H1 (cell line): ENCODE measurements around the gene UTP3. TPM values are rescaled to one million over a fixed set of nuclear protein-coding genes. Genes with fewer than 3 reads are reported as not detected.

Source experiments
- CTCF ChIA-PET: fragments of 300-600 bp; sonication (Branson Sonifier 250); formaldehyde crosslinking; loops from one replicate; lab custom pipeline; 2021; ENCODE audit not compliant: partially characterized antibody; lab: Charles Lee
- POLR2A ChIA-PET: fragments of 300-600 bp; sonication (Branson Sonifier 250); formaldehyde crosslinking; loops from one replicate; lab custom pipeline; 2021; ENCODE audit warnings: inconsistent platforms; ENCODE audit not compliant: partially characterized antibody; lab: Charles Lee
- DNase-seq, 2 experiments: peaks; one replicate each; pipeline versions ENCODE4 v3.0.0 to v3.0.0-alpha.2; 2010 to 2022; ENCODE audit warnings: low spot score in 2 of 2, low read depth in 1 of 2, mixed read lengths in 1 of 2
- FAIRE-seq: peaks from 2 replicates; lab custom pipeline; 2011; peaks lifted over from hg19 to GRCh38; lab: Jason Lieb, UNC
- H2AFZ ChIP-seq: 2 replicates; pipeline ENCODE4 v1.8.1; 2012; ENCODE audit warnings: low read length, inconsistent platforms
- H2AK5ac ChIP-seq: 2 replicates; pipeline ENCODE4 v1.6.1; 2013; ENCODE audit warnings: low read depth, low read length
- H2BK120ac ChIP-seq: replicated peaks from 2 replicates; pipeline ENCODE3; 2013; ENCODE audit warnings: low read depth, low read length, inconsistent platforms
- H2BK12ac ChIP-seq: 2 replicates; pipeline ENCODE4 v1.6.1; 2013; ENCODE audit warnings: low read depth, low read length
- H2BK15ac ChIP-seq: 2 replicates; pipeline ENCODE4 v1.6.1; 2013; ENCODE audit warnings: low read length
- H2BK20ac ChIP-seq: 2 replicates; pipeline ENCODE4 v1.6.1; 2013; ENCODE audit warnings: low read length
- H2BK5ac ChIP-seq: 2 replicates; pipeline ENCODE4 v1.6.1; 2013; ENCODE audit warnings: low read depth, low read length
- H3K14ac ChIP-seq: 2 replicates; pipeline ENCODE4 v1.6.1; 2013; ENCODE audit warnings: inconsistent platforms; ENCODE audit not compliant: insufficient read length
- H3K18ac ChIP-seq: 2 replicates; pipeline ENCODE4 v1.6.1; 2013; ENCODE audit warnings: low read length; ENCODE audit errors: extremely low read depth
- H3K23ac ChIP-seq: 2 replicates; pipeline ENCODE4 v1.6.1; 2013; ENCODE audit warnings: inconsistent platforms; ENCODE audit not compliant: insufficient read length
- H3K23me2 ChIP-seq: 2 replicates; pipeline ENCODE4 v1.6.1; 2013; ENCODE audit warnings: low read depth, low read length
- H3K27ac ChIP-seq: 2 replicates; pipeline ENCODE4 v1.6.1; 2011; ENCODE audit warnings: low read depth, low read length, inconsistent platforms
- H3K27me3 ChIP-seq, 4 experiments: replicated peaks in 1 of 4; 1 replicate in 1 of 4; 2 replicates in 3 of 4; pipeline versions ENCODE4 v1.6.1 to v1.8.1; 2011 to 2013; ENCODE audit warnings: low read length in 3 of 4, mild to moderate bottlenecking in 3 of 4, inconsistent platforms in 2 of 4, mixed read lengths in 2 of 4, moderate library complexity in 1 of 4; ENCODE audit not compliant: control insufficient read depth in 3 of 4, insufficient read depth in 3 of 4; ENCODE audit errors: extremely low read depth in 1 of 4
- H3K36me3 ChIP-seq, 4 experiments: 2 replicates each; pipeline versions ENCODE4 v1.6.1 to v1.8.1; 2011 to 2013; ENCODE audit warnings: mild to moderate bottlenecking in 4 of 4, low read length in 3 of 4, moderate library complexity in 2 of 4, control low read depth in 1 of 4, inconsistent platforms in 1 of 4; ENCODE audit not compliant: insufficient read depth in 4 of 4, control insufficient read depth in 2 of 4
- H3K4ac ChIP-seq: replicated peaks from 2 replicates; pipeline ENCODE3; 2013; ENCODE audit warnings: low read length, low read depth, mixed read lengths, inconsistent platforms; ENCODE audit not compliant: insufficient read length
- H3K4me1 ChIP-seq, 4 experiments: replicated peaks in 1 of 4; 1 replicate in 1 of 4; 2 replicates in 3 of 4; pipeline versions ENCODE4 v1.6.1 to v1.8.1; 2011 to 2013; ENCODE audit warnings: low read length in 3 of 4, inconsistent platforms in 2 of 4, mixed read lengths in 1 of 4; ENCODE audit not compliant: insufficient read depth in 4 of 4, control insufficient read depth in 3 of 4
- H3K4me2 ChIP-seq, 2 experiments: 2 replicates each; pipeline versions ENCODE4 v1.6.1 to v1.8.1; 2011 to 2013; ENCODE audit warnings: low read depth in 2 of 2, low read length in 2 of 2, control low read depth in 1 of 2, inconsistent platforms in 1 of 2, mild to moderate bottlenecking in 1 of 2; ENCODE audit not compliant: insufficient read depth in 1 of 2
- H3K4me3 ChIP-seq, 4 experiments: fragments of 200-600, 300-600 bp in 1 of 4; sonication (generic), shearing (Covaris generic), sonication (Bioruptor Twin) in 1 of 4; 2 replicates each; pipeline versions ENCODE4 v1.5.1 to v1.8.1; 2011 to 2016; ENCODE audit warnings: low read length in 4 of 4, low read depth in 3 of 4, control low read depth in 2 of 4, inconsistent platforms in 2 of 4, mild to moderate bottlenecking in 2 of 4, mixed read lengths in 1 of 4, moderate library complexity in 1 of 4; ENCODE audit not compliant: insufficient read depth in 2 of 4; ENCODE audit errors: extremely low read depth in 1 of 4
- H3K56ac ChIP-seq: replicated peaks from 2 replicates; pipeline ENCODE3; 2013; ENCODE audit warnings: low read depth, mild to moderate bottlenecking, mixed read lengths, low read length, inconsistent platforms; ENCODE audit not compliant: insufficient read length
- H3K79me1 ChIP-seq: 2 replicates; pipeline ENCODE4 v1.6.1; 2013; ENCODE audit warnings: low read depth, low read length, control low read depth
- H3K79me2 ChIP-seq, 2 experiments: 2 replicates each; pipeline versions ENCODE4 v1.6.1 to v1.8.1; 2012 to 2013; ENCODE audit warnings: low read length in 2 of 2, mild to moderate bottlenecking in 2 of 2, inconsistent platforms in 1 of 2; ENCODE audit not compliant: insufficient read depth in 2 of 2, control insufficient read depth in 1 of 2
- H3K9ac ChIP-seq, 4 experiments: replicated peaks in 1 of 4; 1 replicate in 1 of 4; 2 replicates in 3 of 4; pipeline versions ENCODE4 v1.6.1 to v1.8.1; 2011 to 2013; ENCODE audit warnings: low read depth in 3 of 4, low read length in 3 of 4, control low read depth in 2 of 4, mild to moderate bottlenecking in 2 of 4, moderate library complexity in 2 of 4, inconsistent platforms in 1 of 4; ENCODE audit errors: extremely low read depth in 1 of 4
- H3K9me3 ChIP-seq, 2 experiments: 2 replicates each; pipeline versions ENCODE4 v1.6.1 to v1.8.1; 2012 to 2013; ENCODE audit warnings: mild to moderate bottlenecking in 2 of 2, moderate library complexity in 2 of 2, control low read depth in 1 of 2, inconsistent platforms in 1 of 2, low read depth in 1 of 2, low read length in 1 of 2, mixed read lengths in 1 of 2; ENCODE audit not compliant: insufficient read depth in 2 of 2
- H4K20me1 ChIP-seq, 2 experiments: replicated peaks in 1 of 2; 2 replicates each; pipeline versions ENCODE3 to v1.8.1; 2011 to 2013; ENCODE audit warnings: inconsistent platforms in 2 of 2, low read length in 2 of 2, mild to moderate bottlenecking in 1 of 2; ENCODE audit not compliant: insufficient read depth in 2 of 2, control insufficient read depth in 1 of 2
- H4K5ac ChIP-seq: 2 replicates; pipeline ENCODE4 v1.6.1; 2013; ENCODE audit warnings: low read length, low read depth, mixed read lengths, inconsistent platforms; ENCODE audit not compliant: insufficient read length
- H4K8ac ChIP-seq: 2 replicates; pipeline ENCODE4 v1.8.0; 2013; ENCODE audit warnings: mild to moderate bottlenecking, moderate library complexity, low read length, inconsistent platforms; ENCODE audit not compliant: insufficient read depth; ENCODE audit errors: extremely low read depth
- H4K91ac ChIP-seq: replicated peaks from 2 replicates; pipeline ENCODE3; 2013; ENCODE audit warnings: low read length, mixed read lengths, inconsistent platforms; ENCODE audit not compliant: insufficient read length
- ZNF274 ChIP-seq: IDR thresholded peaks from 2 replicates; pipeline ENCODE4 v1.7.0; 2012; ENCODE audit warnings: low read length, borderline replicate concordance; ENCODE audit errors: extremely low read depth
- WGBS, 2 experiments: shearing (Covaris generic) in 1 of 2; methylation state at CpG; one replicate each; pipeline versions ENCODE4 v1.1.6 to v1.1.7; 2013 to 2015; ENCODE audit warnings: low lambda C conversion rate in 2 of 2, mixed read lengths in 2 of 2, inconsistent platforms in 1 of 2, low coverage in 1 of 2, missing lambda C conversion rate in 1 of 2; ENCODE audit not compliant: insufficient replicate concordance in 2 of 2, insufficient coverage in 1 of 2, insufficient read length in 1 of 2; ENCODE audit errors: extremely low coverage in 1 of 2, missing lambda C conversion rate in 1 of 2; 5-methylcytosine and 5-hydroxymethylcytosine counted together
- polyA plus RNA-seq, 7 experiments: library from polyadenylated mRNA; depleted of rRNA in 3 of 7; stranded (reverse) in 5 of 7; unstranded in 2 of 7; fragments of >200 nt in 5 of 7; fragments of 200-250 nt in 2 of 7; gene quantifications; 1 replicate in 5 of 7; 2 replicates in 1 of 7; 4 replicates in 1 of 7; pipeline versions ENCODE4 v1.2.1 to v1.2.3, GENCODE V29; 2011 to 2013; ENCODE audit warnings: missing spikeins in 2 of 7, mixed read lengths in 2 of 7
- total RNA-seq: library from RNA; stranded (reverse); fragmentation: NEBNext Ultra II Directional; extraction: Animal tissue kit (Norgen Biotek cat#: 25700); gene quantifications from 2 replicates; pipeline ENCODE4 v1.2.1, GENCODE V29; 2021

The UTP3 gene
- total and polyA plus RNA-seq, 2 of the 8 experiments (the other 6 are each of a cell fraction or from before 2014, with no cell fraction given) = 11.2 to 51.3 TPM

DNA sequence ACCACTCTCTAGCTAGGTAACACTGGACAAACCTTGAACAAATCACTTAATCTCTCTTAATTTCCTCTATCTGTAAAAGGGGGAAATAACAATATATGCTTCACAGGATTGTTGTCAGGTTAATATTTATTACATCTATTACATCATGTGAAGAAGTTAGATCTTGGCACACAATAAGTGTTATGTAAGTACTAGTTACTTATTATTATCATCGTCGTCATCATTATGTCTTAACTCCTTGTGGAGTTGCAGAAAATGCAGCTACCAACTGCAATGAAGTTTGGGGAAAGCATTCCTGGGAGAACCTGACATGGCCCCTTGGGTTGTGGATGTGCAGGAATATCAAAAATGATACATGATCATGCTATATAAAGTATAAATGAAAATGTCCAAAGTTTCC lies 17.2 kb upstream of the UTP3 start:
- Histone ChIP-seq H3K79me1 (no peaks in the 10 kb centered on the region), H2BK15ac (no peak overlapping the region), H2BK120ac (no peak overlapping the region), H3K9me3 (no peaks in the 10 kb centered on the region), H3K27ac (no peak overlapping the region), H3K23ac (no peak overlapping the region), H3K18ac (no peak overlapping the region)
- 90% methylated on average over 2 of the region's 2 CpGs; no CpG with 5 or more reads in 1 of the 2 experiments for WGBS, 2 experiments
- CTCF ChIA-PET = interaction anchor here (0.6 to 1.5 kb wide), 3 partner anchors 16 to 667 kb away, joined by 3 read pairs; no protein-coding TSS in a partner anchor
- TF ChIP-seq ZNF274 = no peak
- TF ChIP-seq, all 59 proteins: peak for 0
- Histone ChIP-seq H3K36me3 (no peaks in the 10 kb centered on the region), H3K56ac (no peak overlapping the region), H3K4me3 (no peak overlapping the region), H3K9ac (no peak overlapping the region), H2AFZ (no peak overlapping the region), H4K8ac (no peak overlapping the region), H2AK5ac (no peak overlapping the region), H4K91ac (no peak overlapping the region), H2BK12ac (no peak overlapping the region), H4K20me1 (no peaks in the 10 kb centered on the region), H3K23me2 (no peaks in the 10 kb centered on the region; the same call in 1 of the 2 replicates), H3K4me1 (no peaks in the 10 kb centered on the region), H2BK5ac (no peak overlapping the region), H3K27me3 (no peaks in the 10 kb centered on the region), H3K4ac (no peak overlapping the region), H4K5ac (no peak overlapping the region), H3K4me2 (no peak overlapping the region), H3K79me2 (no peaks in the 10 kb centered on the region), H3K14ac (no peak overlapping the region), H2BK20ac (no peak overlapping the region)
- FAIRE-seq = no peak
- POLR2A ChIA-PET = interaction anchor here (1.6 kb wide), 1 partner anchor 18 kb away, joined by 3 read pairs; no protein-coding TSS in a partner anchor
- DNase-seq = no peak
